NAMALWA (cell line): ENCODE measurements around the gene SLC43A1.

ENCODE experiments used
- DNase-seq: peaks from one replicate; pipeline ENCODE4 v3.0.0-alpha.2; 2015; ENCODE audit warnings: low spot score

Gene SLC43A1

DNA sequence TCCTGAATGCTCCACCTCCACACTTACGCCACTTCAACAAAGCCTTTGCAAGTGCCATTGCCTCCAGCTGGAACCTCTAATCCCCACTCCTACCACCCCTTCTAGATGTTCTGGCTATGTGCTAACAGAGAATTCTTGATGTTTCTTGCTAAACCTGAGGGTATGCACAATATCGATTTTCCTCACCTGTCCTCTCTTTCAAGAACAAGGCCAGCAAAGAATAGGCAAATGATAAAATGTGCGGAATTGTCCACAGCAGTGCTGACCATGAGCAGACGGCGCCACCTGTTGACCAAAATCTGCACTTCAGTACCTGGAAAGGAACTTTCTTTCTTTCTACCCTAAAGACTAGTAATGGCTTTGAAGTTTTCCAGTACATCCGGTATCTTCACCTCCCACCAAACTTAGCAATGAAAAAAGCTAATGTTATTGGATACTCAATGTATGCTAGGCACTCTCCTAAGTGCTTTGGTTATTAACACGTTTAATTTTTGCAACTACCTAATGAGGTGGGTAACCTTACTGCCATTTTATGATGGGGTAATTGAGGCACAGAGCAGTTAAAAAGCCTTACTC is 11.6 kb upstream of the SLC43A1 start:
- DNase-seq = peak; percentile 77

DNA sequence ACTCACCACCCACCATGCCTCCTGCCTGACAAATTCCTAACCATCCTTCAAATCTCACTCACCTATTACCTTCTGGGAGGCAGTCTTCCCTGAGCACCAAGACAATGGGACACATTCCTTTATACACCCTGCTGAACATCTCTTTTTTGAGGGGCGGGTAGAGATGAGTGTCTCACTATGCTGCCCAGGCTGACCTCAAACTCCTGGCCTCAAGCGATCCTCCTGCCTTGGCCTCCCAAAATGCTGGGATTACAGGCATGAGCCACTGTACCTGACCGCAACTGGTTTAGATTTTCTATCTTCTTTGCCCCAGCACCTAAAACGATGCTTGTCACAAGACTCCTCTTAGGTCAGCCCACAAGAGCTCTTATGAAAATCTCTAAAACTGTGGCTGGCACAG is 7.9 kb upstream of the SLC43A1 start:
- DNase-seq = no peak

GRCh38 chr11:57521116-57521515 is 5.6 kb upstream of the SLC43A1 start:
- no peak for DNase-seq

- DNase-seq = no peak
These were observed 550 bp upstream of the SLC43A1 start for GRCh38 chr11:57516061-57516443.

GRCh38 chr11:57514538-57515331 is 767 bp downstream of the SLC43A1 start:
- DNase-seq = peak; percentile 62

DNA sequence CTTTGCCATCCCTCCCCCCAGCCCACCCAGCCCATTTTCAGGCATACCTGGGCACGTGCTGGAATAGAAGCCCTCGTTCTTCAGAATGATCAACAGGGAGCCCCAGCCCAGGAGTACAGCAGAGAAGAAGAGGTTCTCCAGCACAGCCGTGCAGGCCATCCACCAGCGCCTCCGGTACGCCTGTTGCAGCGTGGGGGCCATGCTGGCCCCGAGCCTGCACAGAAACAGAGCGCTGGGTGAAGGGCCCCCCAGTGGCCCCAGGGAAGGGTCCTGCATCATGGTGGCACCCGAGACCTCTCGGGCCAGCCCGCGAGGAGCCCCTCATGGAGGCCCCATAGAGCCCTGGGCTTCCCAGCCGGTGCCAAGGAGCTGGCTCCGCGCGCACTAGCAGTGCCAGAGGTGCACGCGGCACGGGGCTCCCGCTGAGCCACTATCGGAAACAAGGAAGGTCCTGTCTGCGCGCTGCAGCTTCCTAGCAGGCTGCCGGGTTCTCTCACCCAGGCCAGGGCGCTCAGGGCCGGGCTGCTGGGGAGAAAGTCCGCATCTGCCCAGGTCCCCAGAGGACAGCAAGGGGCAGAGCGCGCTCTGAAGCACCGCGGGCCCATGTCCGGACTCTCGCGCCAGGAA is 1.5 kb downstream of the SLC43A1 start:
- peak; percentile 57 for DNase-seq

DNA sequence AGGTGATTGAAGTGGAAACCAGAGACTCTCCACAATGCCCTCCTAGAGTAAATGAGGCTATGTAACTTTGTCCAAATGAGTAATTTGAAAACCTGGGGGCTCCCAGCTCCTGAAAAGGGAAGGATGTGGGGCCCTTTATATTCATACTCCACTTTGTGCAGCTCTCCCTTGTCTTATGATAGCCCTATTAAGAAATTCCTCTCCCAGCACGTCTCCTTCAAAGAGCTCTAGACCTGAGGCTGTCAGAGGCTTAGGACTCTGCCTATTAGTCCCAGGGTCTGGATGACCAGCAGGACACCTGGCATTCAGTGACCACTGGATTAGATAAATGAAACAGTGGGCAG is 2.1 kb downstream of the SLC43A1 start:
- DNase-seq = peak; percentile 36

DNA sequence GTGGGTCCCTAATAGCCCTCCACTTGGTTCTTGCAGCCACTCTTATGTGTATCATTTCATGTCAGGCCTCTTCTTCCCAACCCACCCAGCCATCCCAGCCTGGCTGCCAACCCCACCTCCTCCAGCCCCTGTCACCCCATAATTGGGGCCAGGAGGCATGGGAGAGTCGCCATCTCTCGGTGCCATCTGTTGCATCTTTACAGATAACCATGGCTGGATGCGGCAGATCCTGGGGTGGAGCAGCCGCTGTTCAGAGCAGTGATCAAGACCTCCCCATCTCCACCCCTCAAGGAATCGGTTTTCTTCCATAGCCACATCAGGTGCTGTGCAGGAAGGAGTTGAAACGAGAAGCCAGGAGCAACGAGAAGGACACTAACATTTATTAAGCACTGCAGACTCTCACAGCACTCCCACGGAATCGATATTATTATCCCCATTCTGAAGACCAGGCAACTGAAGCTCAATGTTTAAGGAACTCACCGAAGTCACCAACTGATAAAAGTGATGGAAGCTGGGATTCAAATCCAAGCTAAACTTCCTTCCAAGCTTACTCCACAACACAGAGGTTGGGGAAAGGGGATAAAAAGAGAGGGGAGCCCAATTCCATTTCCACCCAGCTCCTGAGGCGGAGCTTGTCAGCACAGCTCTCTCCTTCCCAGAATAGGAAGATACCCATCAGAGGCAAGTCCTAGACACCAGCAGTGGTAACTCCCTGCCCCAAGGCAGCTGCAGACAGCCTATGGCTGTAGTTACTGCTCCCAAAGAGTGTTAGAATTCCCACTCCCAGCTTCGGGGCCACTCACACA is 2.7 kb downstream of the SLC43A1 start:
- peak; percentile 20 for DNase-seq

DNA sequence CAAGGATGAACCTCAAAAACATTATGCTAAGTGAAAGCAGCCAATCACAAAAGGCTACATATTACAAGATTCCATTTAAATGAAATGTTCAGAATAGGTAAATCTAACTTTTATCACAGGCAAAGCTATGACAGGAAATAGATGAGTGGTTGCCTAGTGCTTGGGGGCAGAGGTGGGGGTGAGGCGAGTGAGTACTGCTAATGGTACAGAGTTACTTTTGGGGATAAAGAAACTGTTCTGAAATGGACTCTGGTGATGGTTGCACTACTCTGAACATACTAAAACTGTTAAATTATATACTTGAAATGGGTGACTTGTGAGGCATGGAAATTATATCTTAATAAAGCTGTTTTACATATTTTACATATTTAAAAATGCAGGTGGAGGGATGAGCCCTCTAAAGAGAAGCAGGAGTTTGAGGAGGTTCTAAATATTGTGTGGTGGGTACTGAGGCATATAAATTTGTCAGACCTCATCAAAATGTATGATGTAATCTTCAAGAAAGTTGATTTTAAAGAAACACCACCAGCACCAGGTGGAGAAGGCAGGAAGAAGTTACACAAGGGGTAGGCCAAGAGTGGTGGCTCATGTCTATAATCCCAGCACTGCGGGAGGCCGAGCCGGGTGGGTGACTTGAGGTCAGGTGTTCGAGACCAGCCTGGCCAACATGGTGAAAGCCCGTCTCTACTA is 3.6 kb downstream of the SLC43A1 start:
- peak; percentile 87 for DNase-seq

DNA sequence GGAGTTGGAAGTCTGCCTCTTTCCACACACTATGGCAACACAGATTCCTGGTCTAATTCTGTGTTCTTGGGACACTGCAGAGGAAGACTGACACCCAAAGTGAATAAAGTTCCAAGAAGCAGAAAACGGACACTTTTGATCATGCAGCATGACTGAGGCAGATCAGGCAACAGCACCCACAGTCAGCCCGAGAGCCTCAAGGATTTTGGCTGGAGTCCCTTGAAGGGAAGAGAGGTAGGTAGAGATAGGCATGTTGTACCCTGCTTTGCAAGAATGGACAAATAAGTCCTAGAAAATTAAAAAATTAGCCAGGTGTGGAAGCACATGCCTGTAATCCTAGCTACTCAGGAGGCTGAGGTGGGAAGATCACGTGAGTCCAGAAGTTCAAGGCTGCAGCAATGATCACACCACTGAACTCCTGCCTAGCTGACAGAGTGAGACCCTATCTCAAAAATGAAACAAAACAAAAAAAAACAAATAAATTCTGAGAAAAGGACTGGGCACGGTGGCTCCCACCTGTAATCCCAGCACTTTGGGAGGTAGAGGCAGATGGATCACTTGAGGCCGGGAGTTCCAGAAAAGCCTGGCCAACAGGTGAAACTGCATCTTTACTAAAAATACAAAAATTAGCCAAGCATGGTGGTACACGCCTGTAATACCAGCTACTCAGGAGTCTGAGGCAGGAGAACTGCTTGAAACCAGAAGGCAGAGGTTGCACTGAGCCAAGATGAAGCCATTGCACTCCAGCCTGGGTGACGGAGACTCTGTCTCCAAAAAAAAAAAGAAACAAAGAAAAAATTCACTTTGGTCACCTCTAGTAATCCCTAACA is 6.9 kb downstream of the SLC43A1 start:
- no peak for DNase-seq

GRCh38 chr11:57506522-57506921 is 9.0 kb downstream of the SLC43A1 start:
- DNase-seq = no peak

GRCh38 chr11:57504511-57504910 is 11.0 kb downstream of the SLC43A1 start:
- no peak for DNase-seq

DNA sequence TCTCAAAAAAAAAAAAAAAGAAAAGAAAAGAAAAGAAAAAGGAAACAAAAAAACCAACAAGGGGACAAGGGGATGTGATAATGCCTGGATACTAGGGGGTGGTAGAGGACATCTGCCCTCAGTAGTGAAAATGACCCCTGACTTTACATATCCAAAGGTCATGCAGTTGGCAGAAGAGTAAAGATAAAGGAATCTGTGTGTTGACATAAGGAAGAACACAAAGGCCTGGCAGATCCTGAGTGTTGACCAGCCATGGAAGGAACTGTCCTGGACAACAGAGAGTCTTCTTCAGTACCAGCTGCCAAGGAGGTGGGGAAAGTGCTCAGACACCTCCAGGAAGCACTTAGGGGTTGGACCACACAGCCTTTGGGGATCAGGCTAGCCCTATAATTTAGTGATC is 12.6 kb downstream of the SLC43A1 start:
- no peak for DNase-seq

- DNase-seq = no peak
These were observed 13.1 kb downstream of the SLC43A1 start for GRCh38 chr11:57502376-57502775.

DNA sequence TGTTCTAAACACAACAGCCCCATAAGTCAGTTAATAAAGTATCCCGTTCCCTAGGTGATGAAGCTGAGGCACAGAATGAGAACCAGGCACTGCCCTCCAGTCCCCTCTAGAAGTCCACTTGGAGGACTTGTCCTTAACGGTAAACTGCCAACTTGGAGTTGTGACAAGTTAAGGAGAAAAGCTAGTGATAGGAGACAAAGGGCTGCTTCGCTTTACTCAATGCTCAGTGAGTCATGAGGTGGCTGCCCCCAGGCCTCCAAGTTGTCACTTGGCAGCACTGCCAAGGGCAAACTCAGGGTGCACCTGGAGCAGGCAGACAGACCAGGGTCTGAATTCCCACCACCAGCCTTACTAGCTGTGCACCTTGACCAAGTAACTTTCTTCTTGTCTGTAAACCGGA is 13.5 kb downstream of the SLC43A1 start:
- DNase-seq = no peak

DNA sequence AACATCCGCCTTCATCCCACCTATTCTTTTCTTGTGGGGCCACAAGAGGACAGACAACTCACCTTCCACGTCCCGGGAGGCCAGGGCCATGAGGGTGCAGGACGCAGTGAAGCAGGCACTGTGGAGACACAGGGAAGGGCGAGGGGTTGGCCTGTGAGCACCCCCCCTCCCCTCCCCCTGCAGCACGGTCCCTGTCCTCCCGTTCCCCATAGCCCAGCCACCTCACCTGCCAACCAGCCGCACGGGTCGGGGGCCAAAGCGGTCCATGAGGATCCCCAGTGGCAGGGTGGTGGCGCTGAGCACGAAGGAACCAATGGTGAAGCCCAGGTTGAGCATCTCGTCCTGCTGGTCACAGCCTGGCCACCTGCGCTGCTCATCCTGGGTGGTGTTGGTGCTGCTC is 14.6 kb downstream of the SLC43A1 start:
- no peak for DNase-seq

GRCh38 chr11:57500515-57500914 is 15.0 kb downstream of the SLC43A1 start:
- no peak for DNase-seq

GRCh38 chr11:57499983-57500461 is 15.5 kb downstream of the SLC43A1 start:
- no peak for DNase-seq

GRCh38 chr11:57499413-57499982 is 16.0 kb downstream of the SLC43A1 start:
- no peak for DNase-seq

DNA sequence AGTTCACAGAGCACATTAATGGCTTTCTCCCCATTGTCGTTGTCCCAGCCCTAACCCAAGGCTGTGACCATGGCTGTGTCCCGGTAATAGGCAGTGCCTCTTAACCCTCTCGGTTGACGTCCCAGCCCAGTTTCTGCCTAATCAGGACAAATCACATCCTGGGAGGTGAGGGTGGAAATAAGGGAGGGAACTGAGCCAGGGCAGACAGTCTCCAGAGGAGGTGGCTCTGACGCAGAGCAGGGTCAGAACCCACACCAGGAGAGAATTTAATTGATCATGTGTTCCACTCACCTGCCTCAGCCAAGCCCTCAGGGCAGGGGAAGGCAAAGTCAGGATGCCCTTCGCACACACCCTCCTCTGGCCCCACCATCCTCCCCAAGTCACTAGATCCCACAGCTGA is 17.0 kb downstream of the SLC43A1 start:
- DNase-seq = no peak
